ENCODE results near the gene VSTM2B.

GRCh38 chr19:29576761-29577648, 51.2 kb downstream of the VSTM2B start:
- TF ChIP-seq CTCF (IDR thresholded peaks at IDR 0.05) (no peak), POLR2A (IDR thresholded peaks at IDR 0.05) (no peak)
